HL-60 (cell line): ENCODE data around the gene KCNJ14.

Experiments used
- DNase-seq, 2 experiments: peaks; one replicate each; pipeline ENCODE4 v3.0.0-alpha.2; 2010 to 2020; ENCODE audit warnings: low read depth in 1 of 2, low spot score in 1 of 2
- H3K27ac ChIP-seq: fragments of 250-450 bp; sonication (Bioruptor Pico); replicated peaks from 2 replicates; pipeline ENCODE4 v1.5.1; 2020; ENCODE audit warnings: mild to moderate bottlenecking, moderate library complexity
- H3K27me3 ChIP-seq: fragments of 250-450 bp; sonication (Bioruptor Pico); 2 replicates; pipeline ENCODE4 v1.5.1; 2021; ENCODE audit warnings: mild to moderate bottlenecking, moderate library complexity; ENCODE audit not compliant: insufficient read depth, poor library complexity, severe bottlenecking
- H3K4me3 ChIP-seq: replicated peaks from 2 replicates; pipeline ENCODE4 v1.5.1; 2011; ENCODE audit warnings: mild to moderate bottlenecking, control low read depth, low read length; ENCODE audit not compliant: insufficient read depth
- CTCF ChIP-seq: IDR thresholded peaks from one replicate; pipeline ENCODE4 v1.5.1; 2011; ENCODE audit warnings: low read length, control low read depth, inconsistent platforms; ENCODE audit not compliant: insufficient read depth
- GABPA ChIP-seq: IDR thresholded peaks from 2 replicates; pipeline ENCODE4 v1.6.1; 2012; ENCODE audit warnings: low read depth
- POLR2AphosphoS5 ChIP-seq: IDR thresholded peaks from 2 replicates; pipeline ENCODE4 v1.6.1; 2012; ENCODE audit warnings: low read depth
- REST ChIP-seq: IDR thresholded peaks from 2 replicates; pipeline ENCODE4 v1.6.1; 2012; ENCODE audit warnings: low read depth; ENCODE audit not compliant: insufficient replicate concordance
- SPI1 ChIP-seq: IDR thresholded peaks from 2 replicates; pipeline ENCODE4 v1.6.1; 2012; ENCODE audit warnings: low read depth, mild to moderate bottlenecking, borderline replicate concordance

Gene KCNJ14

GRCh38 chr19:48448563-48448962 lies 6.8 kb upstream of the KCNJ14 start:
- peaks cover 7% of the 10 kb centered on the region for H3K27me3 ChIP-seq
- TF ChIP-seq REST (no peak), POLR2AphosphoS5 (no peak), CTCF (no peak), GABPA (no peak), SPI1 (no peak)

GRCh38 chr19:48450441-48450840 lies 4.9 kb upstream of the KCNJ14 start:
- TF ChIP-seq CTCF, result no peak
- no peak for TF ChIP-seq REST
- TF ChIP-seq GABPA, result no peak
- TF ChIP-seq SPI1, result no peak
- TF ChIP-seq POLR2AphosphoS5, result no peak
- Histone ChIP-seq H3K4me3 (no peak overlapping the region), H3K27ac (no peak overlapping the region), H3K27me3 (no peaks in the 10 kb centered on the region)
- DNase-seq, result no peak

More at GRCh38 chr19:48448563-48448962, 6.8 kb upstream of the KCNJ14 start:
- no peak overlapping the region for H3K4me3 ChIP-seq
- no peak for DNase-seq
- H3K27ac ChIP-seq, result no peak overlapping the region

- no peak for DNase-seq
- TF ChIP-seq REST (no peak), POLR2AphosphoS5 (no peak), CTCF (no peak), GABPA (no peak), SPI1 (no peak)
- H3K27me3 ChIP-seq, result no peaks in the 10 kb centered on the region
- no peak overlapping the region for H3K4me3 ChIP-seq
- no peak overlapping the region for H3K27ac ChIP-seq
These were observed 4.5 kb upstream of the KCNJ14 start for GRCh38 chr19:48450863-48451262.
